H9 (cell line): ENCODE data around the gene KRTAP12-2. TPM values are rescaled to one million over a fixed set of nuclear protein-coding genes. Genes with fewer than 3 reads are reported as not detected.

ENCODE experiments used
- DNase-seq: peaks from one replicate; pipeline ENCODE4 v3.0.0-alpha.2; 2017
- H2AFZ ChIP-seq: one replicate; pipeline ENCODE4 v1.6.1; 2013; ENCODE audit warnings: mild to moderate bottlenecking, low read length, control low read depth, moderate library complexity
- H2AK5ac ChIP-seq: 2 replicates; pipeline ENCODE4 v1.6.1; 2013; ENCODE audit warnings: low read length, control low read depth, mixed read lengths; ENCODE audit not compliant: insufficient read length
- H2BK120ac ChIP-seq: one replicate; pipeline ENCODE4 v1.6.1; 2013; ENCODE audit warnings: low read depth, mild to moderate bottlenecking, low read length, control low read depth, inconsistent platforms; ENCODE audit not compliant: poor library complexity, severe bottlenecking
- H2BK12ac ChIP-seq: 2 replicates; pipeline ENCODE4 v1.6.1; 2013; ENCODE audit warnings: low read length, control low read depth, mixed read lengths, low read depth; ENCODE audit not compliant: insufficient read length
- H2BK15ac ChIP-seq: 2 replicates; pipeline ENCODE4 v1.6.1; 2013; ENCODE audit warnings: low read depth, low read length, control low read depth
- H2BK20ac ChIP-seq: one replicate; pipeline ENCODE4 v1.6.1; 2013; ENCODE audit warnings: low read depth, mild to moderate bottlenecking, low read length, control low read depth, inconsistent platforms; ENCODE audit not compliant: poor library complexity, severe bottlenecking
- H2BK5ac ChIP-seq: 2 replicates; pipeline ENCODE4 v1.6.1; 2013; ENCODE audit warnings: low read length, control low read depth, mixed read lengths; ENCODE audit not compliant: insufficient read length
- H3K14ac ChIP-seq: 2 replicates; pipeline ENCODE4 v1.6.1; 2013; ENCODE audit warnings: low read length, control low read depth; ENCODE audit not compliant: insufficient read depth
- H3K18ac ChIP-seq: 2 replicates; pipeline ENCODE4 v1.6.1; 2013; ENCODE audit warnings: low read depth, mild to moderate bottlenecking, mixed read lengths, low read length, control low read depth; ENCODE audit not compliant: insufficient read length
- H3K23ac ChIP-seq: 2 replicates; pipeline ENCODE4 v1.6.1; 2013; ENCODE audit warnings: low read length, control low read depth, mixed read lengths, low read depth; ENCODE audit not compliant: insufficient read length
- H3K23me2 ChIP-seq: 2 replicates; pipeline ENCODE4 v1.6.1; 2013; ENCODE audit warnings: low read depth, mild to moderate bottlenecking, mixed read lengths, low read length, control low read depth; ENCODE audit not compliant: insufficient read length, poor library complexity, severe bottlenecking
- H3K27ac ChIP-seq: 2 replicates; pipeline ENCODE4 v1.5.1; 2013; ENCODE audit warnings: low read length, control low read depth, mixed read lengths, low read depth; ENCODE audit not compliant: insufficient read length
- H3K27me3 ChIP-seq: 2 replicates; pipeline ENCODE4 v1.6.1; 2013; ENCODE audit warnings: low read length, control low read depth, inconsistent platforms; ENCODE audit not compliant: insufficient read depth
- H3K4ac ChIP-seq: 2 replicates; pipeline ENCODE4 v1.6.1; 2013; ENCODE audit warnings: low read depth, mild to moderate bottlenecking, control low read depth, inconsistent platforms, low read length, moderate library complexity
- H3K4me1 ChIP-seq: 2 replicates; pipeline ENCODE4 v1.6.1; 2013; ENCODE audit warnings: low read length, control low read depth, inconsistent platforms; ENCODE audit not compliant: insufficient read depth
- H3K4me2 ChIP-seq: 2 replicates; pipeline ENCODE4 v1.6.1; 2013; ENCODE audit warnings: low read length, control low read depth, mixed read lengths; ENCODE audit not compliant: insufficient read length, insufficient read depth
- H3K56ac ChIP-seq: 2 replicates; pipeline ENCODE4 v1.6.1; 2013; ENCODE audit warnings: low read depth, mild to moderate bottlenecking, mixed read lengths, low read length, control low read depth; ENCODE audit not compliant: insufficient read length
- H3K79me1 ChIP-seq: 2 replicates; pipeline ENCODE4 v1.6.1; 2013; ENCODE audit warnings: low read depth, mild to moderate bottlenecking, moderate library complexity, low read length, control low read depth, inconsistent platforms; ENCODE audit not compliant: insufficient read depth, poor library complexity, severe bottlenecking
- H3K79me2 ChIP-seq: 2 replicates; pipeline ENCODE4 v1.6.1; 2013; ENCODE audit warnings: low read length, control low read depth, inconsistent platforms; ENCODE audit not compliant: insufficient read depth
- H3K9ac ChIP-seq: 2 replicates; pipeline ENCODE4 v1.6.1; 2013; ENCODE audit warnings: low read length, control low read depth, mixed read lengths; ENCODE audit not compliant: insufficient read length; ENCODE audit errors: extremely low read depth
- H3K9me3 ChIP-seq: one replicate; pipeline ENCODE4 v1.6.1; 2013; ENCODE audit warnings: low read depth, low read length, inconsistent platforms; ENCODE audit not compliant: control insufficient read depth
- H3T11ph ChIP-seq: one replicate; pipeline ENCODE4 v1.6.1; 2013; ENCODE audit warnings: mild to moderate bottlenecking, low read length, control low read depth, inconsistent platforms
- H4K20me1 ChIP-seq: one replicate; pipeline ENCODE4 v1.6.1; 2013; ENCODE audit not compliant: control insufficient read depth, insufficient read length, insufficient read depth
- H4K5ac ChIP-seq: 2 replicates; pipeline ENCODE4 v1.6.1; 2013; ENCODE audit warnings: low read depth, mild to moderate bottlenecking, mixed read lengths, low read length, control low read depth; ENCODE audit not compliant: insufficient read length
- H4K8ac ChIP-seq: replicated peaks from 2 replicates; pipeline ENCODE4 v1.6.1; 2013; ENCODE audit warnings: low read length, control low read depth, mixed read lengths, low read depth; ENCODE audit not compliant: insufficient read length
- H4K91ac ChIP-seq: 2 replicates; pipeline ENCODE4 v1.6.1; 2013; ENCODE audit warnings: low read depth, mild to moderate bottlenecking, moderate library complexity, mixed read lengths, low read length, control low read depth; ENCODE audit not compliant: insufficient read length
- H3K27ac Mint-ChIP-seq, 3 experiments: 2 replicates in 2 of 3; 3 replicates in 1 of 3; pipeline ENCODE4 v1.8.0; 2020 to 2021; ENCODE audit warnings: mixed read lengths in 3 of 3, mild to moderate bottlenecking in 1 of 3, moderate library complexity in 1 of 3
- H3K27me3 Mint-ChIP-seq: 2 replicates; pipeline ENCODE4 v1.8.0; 2021; ENCODE audit warnings: low read depth, mild to moderate bottlenecking, moderate library complexity, mixed read lengths
- H3K36me3 Mint-ChIP-seq, 3 experiments: 2 replicates in 2 of 3; 3 replicates in 1 of 3; pipeline ENCODE4 v1.8.0; 2020 to 2021; ENCODE audit warnings: low read depth in 3 of 3, mixed read lengths in 3 of 3; ENCODE audit not compliant: insufficient read depth in 1 of 3
- H3K4me1 Mint-ChIP-seq, 2 experiments: 2 replicates each; pipeline ENCODE4 v1.8.0; 2020; ENCODE audit warnings: mixed read lengths in 2 of 2
- H3K4me3 Mint-ChIP-seq, 2 experiments: 2 replicates in 1 of 2; 3 replicates in 1 of 2; pipeline ENCODE4 v1.8.0; 2020 to 2021; ENCODE audit warnings: mild to moderate bottlenecking in 2 of 2, mixed read lengths in 2 of 2, moderate library complexity in 1 of 2
- H3K9me3 Mint-ChIP-seq, 2 experiments: 2 replicates in 1 of 2; 3 replicates in 1 of 2; pipeline ENCODE4 v1.8.0; 2020; ENCODE audit warnings: mild to moderate bottlenecking in 2 of 2, mixed read lengths in 2 of 2, moderate library complexity in 1 of 2
- WGBS: extraction: QIAGEN DNeasy Blood & Tissue Kit; methylation state at CpG from one replicate; pipeline ENCODE4 v1.1.7; 2013; ENCODE audit warnings: missing lambda C conversion rate, low lambda C conversion rate, mixed read lengths; ENCODE audit not compliant: insufficient read length; ENCODE audit errors: extremely low coverage; 5-methylcytosine and 5-hydroxymethylcytosine counted together
- total RNA-seq: library from RNA; stranded (reverse); gene quantifications from 2 replicates; pipeline ENCODE4 v1.2.1, GENCODE V29; 2021
- TF ChIP-seq, protein P1 (sequence below): fragments of 200-600 bp; sonication (generic); conservative IDR thresholded peaks from 3 replicates; pipeline ENCODE4 v1.8.0; 2021; ENCODE audit warnings: antibody characterized with exemption, mild to moderate bottlenecking

The KRTAP12-2 gene
- total RNA-seq, 1 experiment from 2014 or later = not detected

DNA sequence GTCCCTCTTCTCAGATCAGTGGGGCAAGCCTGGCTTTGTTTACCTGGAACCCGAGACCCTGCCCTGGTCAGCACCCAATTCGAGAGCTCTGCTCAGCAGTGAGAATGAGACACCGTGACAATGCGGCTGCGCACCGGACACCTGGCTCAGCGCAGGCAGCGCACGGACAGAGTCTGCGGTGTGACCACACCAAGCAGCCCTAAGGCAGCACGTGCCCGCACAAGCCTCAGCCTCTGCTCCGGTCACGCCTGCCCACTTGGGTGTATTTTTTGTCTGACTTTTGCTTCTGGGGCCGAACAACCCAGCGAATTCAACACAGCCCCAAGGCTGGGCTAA is 50.2 kb downstream of the KRTAP12-2 start:
- Histone ChIP-seq H2BK120ac (no peak overlapping the region), H3K4ac (no peak overlapping the region), H3K9ac (no peak overlapping the region), H2AFZ (no peak overlapping the region), H2AK5ac (no peak overlapping the region), H3K4me1 (no peaks in the 10 kb centered on the region), H4K8ac (no peak overlapping the region), H2BK12ac (no peak overlapping the region), H3K4me2 (no peak overlapping the region), H3K56ac (no peak overlapping the region), H4K5ac (no peak overlapping the region), H3K18ac (no peak overlapping the region), H3K27ac (no peak overlapping the region), H4K91ac (no peak overlapping the region), H4K20me1 (no peaks in the 10 kb centered on the region), H3K79me2 (no peaks in the 10 kb centered on the region), H2BK15ac (no peak overlapping the region), H2BK5ac (no peak overlapping the region), H3K23me2 (no peaks in the 10 kb centered on the region), H3K14ac (no peak overlapping the region), H3K23ac (no peak overlapping the region), H3T11ph (no peak overlapping the region), H3K79me1 (no peaks in the 10 kb centered on the region), H3K27me3 (no peaks in the 10 kb centered on the region), H3K9me3 (peaks cover 7% of the 10 kb centered on the region), H2BK20ac (no peak overlapping the region)
- Mint-ChIP-seq H3K4me3 (no peak overlapping the region), H3K9me3 (peaks cover 27 to 34% of the 10 kb centered on the region in 2 experiments), H3K27ac (peak overlapping the region in 1 of 3 experiments; percentile 75; a peak in 2 of 7 replicates), H3K36me3 (peaks cover 5 to 23% (median 18%) of the 10 kb centered on the region in 3 experiments), H3K4me1 (peaks cover 27% of the 10 kb centered on the region in 2 experiments), H3K27me3 (peaks cover 2% of the 10 kb centered on the region)
- TF ChIP-seq, protein P1, sequence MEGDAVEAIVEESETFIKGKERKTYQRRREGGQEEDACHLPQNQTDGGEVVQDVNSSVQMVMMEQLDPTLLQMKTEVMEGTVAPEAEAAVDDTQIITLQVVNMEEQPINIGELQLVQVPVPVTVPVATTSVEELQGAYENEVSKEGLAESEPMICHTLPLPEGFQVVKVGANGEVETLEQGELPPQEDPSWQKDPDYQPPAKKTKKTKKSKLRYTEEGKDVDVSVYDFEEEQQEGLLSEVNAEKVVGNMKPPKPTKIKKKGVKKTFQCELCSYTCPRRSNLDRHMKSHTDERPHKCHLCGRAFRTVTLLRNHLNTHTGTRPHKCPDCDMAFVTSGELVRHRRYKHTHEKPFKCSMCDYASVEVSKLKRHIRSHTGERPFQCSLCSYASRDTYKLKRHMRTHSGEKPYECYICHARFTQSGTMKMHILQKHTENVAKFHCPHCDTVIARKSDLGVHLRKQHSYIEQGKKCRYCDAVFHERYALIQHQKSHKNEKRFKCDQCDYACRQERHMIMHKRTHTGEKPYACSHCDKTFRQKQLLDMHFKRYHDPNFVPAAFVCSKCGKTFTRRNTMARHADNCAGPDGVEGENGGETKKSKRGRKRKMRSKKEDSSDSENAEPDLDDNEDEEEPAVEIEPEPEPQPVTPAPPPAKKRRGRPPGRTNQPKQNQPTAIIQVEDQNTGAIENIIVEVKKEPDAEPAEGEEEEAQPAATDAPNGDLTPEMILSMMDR = no peak
- WGBS = no CpG with 5 or more reads among the region's 16 CpGs
- no peak for DNase-seq

Other genes with a start within 250 kb of the KRTAP12-2 start
- gene LRRC3, start 211.4 kb downstream of the KRTAP12-2 start, total RNA-seq = 2.6 and 3.1 TPM in 2 replicates
- gene KRTAP10-1, start 126.7 kb downstream of the KRTAP12-2 start, total RNA-seq = not detected in 2 replicates
- not detected in 2 replicates for gene KRTAP10-2, start 115.4 kb downstream of the KRTAP12-2 start, total RNA-seq
- not detected in 2 replicates for gene KRTAP10-3, start 108.1 kb downstream of the KRTAP12-2 start, total RNA-seq
- not detected in 2 replicates for gene KRTAP10-4, start 93.2 kb downstream of the KRTAP12-2 start, total RNA-seq
- gene KRTAP10-5, start 86.3 kb downstream of the KRTAP12-2 start, total RNA-seq = not detected in 2 replicates
- not detected in 2 replicates for gene KRTAP10-6, start 74.4 kb downstream of the KRTAP12-2 start, total RNA-seq
- gene KRTAP10-7, start 66.3 kb downstream of the KRTAP12-2 start, total RNA-seq = not detected in 2 replicates
- not detected in 2 replicates for gene KRTAP10-8, start 54.8 kb downstream of the KRTAP12-2 start, total RNA-seq
- not detected in 2 replicates for gene KRTAP10-9, start 39.8 kb downstream of the KRTAP12-2 start, total RNA-seq
- gene KRTAP10-10, start 29.6 kb downstream of the KRTAP12-2 start, total RNA-seq = not detected in 2 replicates
- gene KRTAP10-11, start 20.5 kb downstream of the KRTAP12-2 start, total RNA-seq = not detected in 2 replicates
- gene KRTAP12-4, start 12.3 kb downstream of the KRTAP12-2 start, total RNA-seq = not detected in 2 replicates
- not detected in 2 replicates for gene KRTAP12-3, start 9.0 kb downstream of the KRTAP12-2 start, total RNA-seq
- gene KRTAP12-1, start 15.2 kb upstream of the KRTAP12-2 start, total RNA-seq = not detected in 2 replicates
- not detected in 2 replicates for gene KRTAP10-12, start 30.2 kb upstream of the KRTAP12-2 start, total RNA-seq
- 1.2 and 1.3 TPM in 2 replicates for gene TSPEAR, start 44.6 kb upstream of the KRTAP12-2 start, total RNA-seq
- gene UBE2G2, start 134.9 kb upstream of the KRTAP12-2 start, total RNA-seq = 106 and 121 TPM in 2 replicates
- 82.9 and 85.7 TPM in 2 replicates for gene SUMO3, start 151.1 kb upstream of the KRTAP12-2 start, total RNA-seq
- gene PTTG1IP, start 206.8 kb upstream of the KRTAP12-2 start, total RNA-seq = 107 and 112 TPM in 2 replicates